OCI-M2 (cell line): ENCODE results near the gene PITPNM3.

Experiments
- DNase-seq: peaks from one replicate; lab custom pipeline; 2025; ENCODE audit not compliant: unreplicated experiment; lab: John Stamatoyannopoulos, UW

The PITPNM3 gene

DNA sequence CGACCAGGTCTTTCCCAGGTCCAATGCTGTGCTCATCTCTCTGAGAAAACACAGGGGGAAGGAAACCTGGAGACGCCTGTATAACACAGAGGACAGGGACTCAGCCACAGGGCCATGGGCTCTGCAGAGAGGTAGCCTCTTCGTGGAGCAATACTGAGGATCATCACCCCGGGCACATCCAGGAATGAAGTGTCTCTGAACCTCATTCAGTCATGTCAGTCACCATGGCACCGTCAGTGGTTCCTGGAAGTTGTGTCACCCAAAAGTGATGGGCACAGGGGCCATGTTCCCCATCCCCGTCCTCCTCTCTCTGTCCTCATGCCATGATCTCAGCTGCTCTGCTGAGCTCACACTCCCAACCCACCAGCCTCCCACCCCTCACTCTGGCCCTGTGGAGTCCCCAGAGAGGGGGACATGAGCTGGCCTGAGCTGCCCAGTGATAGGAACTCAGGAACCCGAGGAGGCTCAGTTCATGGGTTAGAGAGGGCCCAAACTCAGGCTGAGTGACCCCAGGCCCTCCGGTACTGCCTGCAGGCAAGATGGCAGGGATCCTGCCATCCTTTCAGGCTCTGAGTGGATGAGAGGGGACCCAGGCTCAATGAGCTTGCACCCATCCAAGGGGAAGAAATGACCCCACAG is 53.4 kb downstream of the PITPNM3 start:
- no peak for DNase-seq

DNA sequence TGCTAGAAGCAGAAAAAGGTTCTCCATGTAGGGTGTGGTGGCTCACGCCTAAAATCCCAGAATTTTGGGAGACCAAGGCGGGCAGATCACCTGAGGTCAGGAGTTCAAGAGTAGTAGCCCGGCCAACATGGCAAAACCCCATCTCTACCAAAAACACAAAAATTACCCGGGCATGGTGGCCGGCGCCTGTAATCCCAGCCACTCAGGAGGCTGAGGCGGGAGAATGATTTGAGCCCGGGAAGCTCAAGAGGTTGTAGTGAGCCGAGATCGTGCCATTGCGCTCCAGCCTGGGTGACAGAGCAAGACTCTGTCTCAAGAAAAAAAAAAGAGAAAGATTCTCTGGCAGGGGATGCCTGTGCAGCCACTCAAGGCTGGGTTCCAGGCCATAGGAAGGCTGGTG is 54.2 kb downstream of the PITPNM3 start:
- DNase-seq: no peak

DNA sequence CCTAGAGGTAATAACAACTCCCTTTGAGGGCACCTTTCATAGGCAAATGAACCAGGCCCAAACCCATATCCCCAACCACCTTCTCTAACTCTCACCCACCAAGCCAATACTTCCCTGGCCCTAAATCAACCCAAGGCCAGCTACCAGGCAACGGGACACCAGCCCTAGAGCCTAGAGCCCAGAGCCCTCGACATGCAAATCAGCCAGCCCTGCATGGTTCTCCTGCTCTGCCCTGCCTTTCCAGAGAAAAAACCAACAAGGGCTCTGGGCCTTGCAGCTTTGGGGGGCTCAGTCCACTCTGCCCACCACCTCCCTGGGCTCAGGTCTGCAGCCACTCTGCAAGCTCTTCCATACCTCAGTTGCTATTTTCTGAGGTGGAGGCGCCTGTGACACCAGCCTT is 55.0 kb downstream of the PITPNM3 start:
- DNase-seq: no peak

- no peak for DNase-seq
Measured at GRCh38 chr17:6498901-6499540, 57.3 kb downstream of the PITPNM3 start.

- DNase-seq: no peak
Measured at GRCh38 chr17:6498356-6498755, 58.0 kb downstream of the PITPNM3 start.

DNA sequence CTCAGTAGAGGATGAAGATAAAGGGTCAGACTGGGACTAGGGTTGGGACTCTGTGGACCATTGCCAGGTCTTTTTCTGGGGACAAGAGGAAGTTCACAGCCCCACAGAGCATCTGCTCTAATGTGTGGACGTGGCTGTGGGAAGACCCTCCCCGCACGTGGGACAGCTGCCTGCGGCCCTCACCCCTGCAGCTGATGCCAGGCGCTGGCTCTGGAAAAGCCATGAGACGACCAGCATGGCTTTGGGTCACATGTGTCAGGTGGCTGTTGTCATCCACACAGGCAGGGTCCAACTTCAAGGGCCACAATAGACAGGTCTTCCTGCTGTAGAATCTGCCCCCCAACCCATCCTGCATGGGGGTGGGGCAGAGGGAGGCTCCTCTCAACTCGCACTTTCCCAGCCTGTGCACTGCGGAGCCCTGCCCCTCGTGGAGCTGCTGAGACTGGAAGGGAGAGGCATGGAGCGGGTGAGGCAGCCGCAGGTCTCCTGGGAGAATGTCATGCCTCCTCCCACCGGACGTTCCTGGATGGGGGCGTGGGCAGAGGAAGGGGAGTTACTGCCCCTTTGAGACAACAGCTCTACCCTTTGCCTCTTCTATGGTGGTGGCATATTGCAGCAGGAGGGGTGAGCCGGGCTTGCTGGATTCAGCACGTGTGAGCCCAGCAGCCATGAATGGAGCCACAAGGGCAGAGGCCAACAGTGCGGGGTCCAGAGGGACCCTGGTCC is 58.7 kb downstream of the PITPNM3 start:
- no peak for DNase-seq

GRCh38 chr17:6496640-6497441 is 59.5 kb downstream of the PITPNM3 start:
- DNase-seq: no peak

DNA sequence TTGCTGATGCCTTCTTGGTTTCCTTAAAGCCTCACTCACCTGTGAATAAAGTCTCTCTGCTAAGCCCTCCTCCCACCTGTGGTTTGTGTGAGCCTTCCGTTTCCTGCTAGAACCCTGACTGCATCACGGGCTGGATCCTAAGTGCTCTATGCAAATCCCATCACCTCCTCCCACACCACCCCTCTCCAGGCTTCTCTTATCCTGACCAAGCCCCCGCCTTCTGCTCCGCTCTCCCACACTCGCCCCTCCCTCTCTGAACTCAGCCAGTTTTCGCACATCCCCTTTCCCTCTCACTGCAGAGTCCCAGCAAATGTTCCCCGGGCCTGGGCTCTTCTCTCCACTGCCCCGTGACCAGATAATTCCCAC is 60.3 kb downstream of the PITPNM3 start:
- no peak for DNase-seq

DNA sequence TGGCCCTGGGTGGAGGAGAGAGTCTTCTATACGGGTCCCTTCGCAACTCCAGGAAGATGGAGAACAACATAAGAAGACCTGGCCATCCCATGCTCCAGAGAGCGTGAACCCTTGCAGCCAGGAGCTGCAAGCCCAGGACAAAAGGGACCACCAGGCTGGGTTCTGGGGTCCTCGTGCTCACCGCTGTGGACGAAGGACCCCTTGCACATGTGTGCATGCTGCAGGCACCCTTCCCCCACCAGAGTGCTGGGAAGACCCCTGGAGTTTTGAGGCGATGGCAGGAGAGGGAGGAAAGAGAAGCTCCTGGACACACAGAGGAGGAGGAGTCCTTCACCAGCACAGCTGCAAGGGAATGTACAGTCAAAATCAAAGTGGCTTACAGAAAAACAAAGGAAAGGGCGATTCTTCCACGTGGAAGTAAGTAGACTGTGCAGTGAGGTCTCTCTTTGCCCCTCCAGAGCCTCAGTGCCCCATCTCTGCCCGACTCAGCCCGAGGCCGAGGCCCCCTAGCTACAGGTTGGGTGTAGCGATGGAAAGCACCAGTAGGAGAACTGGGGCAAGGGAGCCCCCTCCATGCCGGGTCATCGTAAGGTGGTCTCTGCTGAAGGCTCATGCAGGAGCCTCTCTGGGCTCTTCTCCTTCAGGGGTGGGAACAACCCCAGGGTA is 60.8 kb downstream of the PITPNM3 start:
- DNase-seq: no peak

- no peak for DNase-seq
Measured at GRCh38 chr17:6494239-6494941, 62.0 kb downstream of the PITPNM3 start.

DNA sequence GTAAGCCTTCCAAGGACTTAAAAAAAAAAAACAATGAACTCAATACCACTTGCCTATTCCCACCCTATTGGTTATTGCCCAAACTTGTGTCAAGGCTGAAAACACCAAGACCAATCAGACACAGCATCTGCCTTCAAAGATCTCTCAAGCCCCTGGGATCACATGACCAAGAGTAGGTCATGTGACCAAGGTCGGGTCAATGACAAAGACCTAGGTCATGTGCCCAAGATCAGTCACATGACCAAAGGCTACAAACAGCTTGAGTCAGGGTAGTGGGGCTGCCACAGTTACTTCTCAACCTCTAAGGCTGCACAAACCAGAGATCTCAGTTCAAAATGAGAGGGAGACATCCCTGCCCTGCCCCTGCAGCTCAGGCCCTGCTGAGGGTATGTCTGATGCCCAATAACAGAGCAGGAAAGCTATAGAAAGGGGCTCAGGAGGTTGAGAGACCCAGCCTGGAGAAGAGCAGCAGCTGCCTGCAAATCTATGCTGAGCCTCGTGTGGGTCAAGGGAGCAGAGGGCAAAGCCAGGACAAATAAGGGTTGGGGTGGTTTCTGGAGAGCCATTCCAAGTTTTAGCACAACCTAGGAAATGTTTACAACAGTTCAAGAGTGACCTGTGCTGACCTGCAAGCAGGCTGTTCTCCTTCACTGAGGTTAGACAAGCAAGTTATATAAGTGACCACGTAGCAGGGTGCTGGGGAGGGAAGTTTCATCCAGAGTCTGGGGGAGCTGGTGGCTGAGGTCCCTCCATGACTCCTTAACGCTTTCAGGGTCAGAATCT is 63.3 kb downstream of the PITPNM3 start:
- no peak for DNase-seq

DNA sequence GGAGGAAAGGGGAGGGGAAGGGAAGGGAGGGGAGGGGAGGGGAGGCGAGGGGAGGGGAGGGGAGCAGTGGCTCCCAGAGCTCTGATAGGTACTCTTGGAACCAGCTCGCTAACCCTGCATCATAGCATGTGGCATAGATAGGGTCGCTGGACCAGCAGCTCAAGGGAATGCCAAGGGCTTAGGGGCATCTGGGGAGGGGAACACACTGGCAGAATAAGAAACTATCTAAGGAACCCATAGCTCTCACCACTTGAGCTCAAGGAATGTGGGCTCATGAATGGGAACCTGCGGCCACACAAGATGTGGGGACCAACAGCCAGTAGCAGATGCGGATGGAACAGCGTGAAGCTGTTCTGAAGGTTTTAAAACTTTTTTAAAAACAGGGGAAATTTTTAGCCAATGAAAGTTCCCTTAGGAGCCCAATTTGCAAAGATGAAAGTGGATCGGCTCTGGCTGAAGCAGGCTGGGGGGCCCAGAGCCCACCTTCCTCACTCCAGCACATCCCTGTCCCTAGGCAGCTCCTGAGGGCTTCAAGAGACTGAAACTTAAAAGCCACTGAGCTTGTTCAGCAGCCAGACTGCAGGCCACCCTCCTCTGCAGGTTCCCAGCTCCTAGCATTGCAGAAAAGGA is 65.2 kb downstream of the PITPNM3 start:
- DNase-seq: no peak

DNA sequence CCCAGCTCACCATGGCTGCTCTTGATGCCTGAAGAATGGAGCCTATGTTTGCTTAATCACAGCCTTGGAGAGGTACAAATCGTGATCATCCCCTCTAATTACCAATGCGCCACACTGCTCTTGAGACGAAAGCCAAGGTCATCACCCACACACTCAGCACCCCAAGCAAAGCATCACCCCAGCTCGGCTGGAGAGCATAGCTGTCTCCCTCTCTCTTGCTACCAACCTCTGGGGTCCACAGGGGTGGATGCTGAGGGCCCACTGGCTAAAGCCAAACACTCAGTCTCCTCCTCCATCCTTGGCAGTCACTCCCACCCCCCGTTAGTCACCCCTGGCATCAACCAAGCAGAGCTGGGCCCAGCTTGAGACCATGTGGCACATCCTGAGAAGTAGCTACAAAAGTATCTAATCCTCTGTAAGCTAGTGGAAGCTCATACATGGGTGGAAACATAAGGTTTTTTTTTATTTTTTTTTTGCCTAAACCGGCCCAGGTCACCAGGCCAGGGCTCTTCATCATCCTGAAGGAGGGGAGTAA is 67.3 kb downstream of the PITPNM3 start:
- no peak for DNase-seq

DNA sequence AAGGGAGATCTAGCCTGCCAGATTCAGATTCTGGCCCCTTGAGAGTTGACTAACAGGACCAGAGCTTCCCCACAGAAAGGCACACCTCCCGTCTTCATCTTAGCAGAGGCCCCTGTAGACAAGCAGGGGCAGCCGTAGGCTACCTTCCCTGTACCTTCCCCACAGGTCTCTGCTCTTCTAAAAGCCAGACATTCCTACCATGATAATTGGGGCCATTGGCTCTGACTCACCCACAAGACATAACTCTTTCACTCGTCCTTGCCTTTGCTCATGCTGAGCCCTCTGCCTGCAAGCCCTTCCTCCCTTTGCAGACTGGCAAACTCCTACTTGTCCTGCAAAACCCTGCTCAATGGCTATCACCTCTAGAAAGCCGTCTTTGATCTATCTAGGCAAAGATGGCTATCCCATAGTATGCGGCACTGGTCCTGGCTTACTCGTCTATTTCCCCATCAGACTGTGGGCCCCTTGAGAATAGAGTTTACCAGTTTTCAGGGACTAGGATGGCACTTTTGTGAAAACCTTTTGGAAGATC is 68.3 kb downstream of the PITPNM3 start:
- DNase-seq: no peak

DNA sequence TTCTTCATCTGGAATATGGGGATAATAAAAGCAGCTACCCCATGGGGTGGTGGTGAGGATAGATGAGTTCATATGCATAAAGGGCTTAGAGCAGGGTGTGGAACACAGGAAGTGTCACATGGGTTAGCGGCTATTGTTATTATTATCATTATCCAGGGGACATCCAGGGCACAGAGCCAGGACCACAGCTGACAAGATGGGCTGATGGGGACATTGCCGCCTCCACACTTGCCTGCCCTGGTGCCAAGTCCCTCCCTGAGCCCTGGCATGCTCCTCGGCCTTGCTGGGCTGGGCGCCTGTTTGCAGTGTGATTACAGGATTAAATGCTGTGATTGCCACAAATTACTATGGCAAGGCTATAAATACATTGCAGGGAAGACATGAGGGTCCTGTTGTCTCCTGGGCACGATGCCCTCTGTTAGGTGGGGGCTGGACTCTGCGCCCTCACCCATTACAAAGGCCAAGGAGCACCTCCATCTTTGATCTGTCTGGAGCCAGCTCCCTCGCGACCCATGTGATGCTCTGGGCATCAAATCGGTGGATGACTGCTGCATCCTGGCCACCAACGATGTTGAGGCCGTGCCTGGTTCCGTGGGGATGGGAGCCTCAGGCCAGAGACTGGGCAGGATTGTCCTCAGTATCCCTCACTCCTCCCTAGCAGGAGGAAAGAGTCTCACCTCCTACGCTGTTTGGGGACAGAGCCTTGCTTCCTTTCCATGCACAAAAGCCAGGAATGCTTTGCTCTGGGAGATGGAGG is 68.9 kb downstream of the PITPNM3 start:
- DNase-seq: no peak

DNA sequence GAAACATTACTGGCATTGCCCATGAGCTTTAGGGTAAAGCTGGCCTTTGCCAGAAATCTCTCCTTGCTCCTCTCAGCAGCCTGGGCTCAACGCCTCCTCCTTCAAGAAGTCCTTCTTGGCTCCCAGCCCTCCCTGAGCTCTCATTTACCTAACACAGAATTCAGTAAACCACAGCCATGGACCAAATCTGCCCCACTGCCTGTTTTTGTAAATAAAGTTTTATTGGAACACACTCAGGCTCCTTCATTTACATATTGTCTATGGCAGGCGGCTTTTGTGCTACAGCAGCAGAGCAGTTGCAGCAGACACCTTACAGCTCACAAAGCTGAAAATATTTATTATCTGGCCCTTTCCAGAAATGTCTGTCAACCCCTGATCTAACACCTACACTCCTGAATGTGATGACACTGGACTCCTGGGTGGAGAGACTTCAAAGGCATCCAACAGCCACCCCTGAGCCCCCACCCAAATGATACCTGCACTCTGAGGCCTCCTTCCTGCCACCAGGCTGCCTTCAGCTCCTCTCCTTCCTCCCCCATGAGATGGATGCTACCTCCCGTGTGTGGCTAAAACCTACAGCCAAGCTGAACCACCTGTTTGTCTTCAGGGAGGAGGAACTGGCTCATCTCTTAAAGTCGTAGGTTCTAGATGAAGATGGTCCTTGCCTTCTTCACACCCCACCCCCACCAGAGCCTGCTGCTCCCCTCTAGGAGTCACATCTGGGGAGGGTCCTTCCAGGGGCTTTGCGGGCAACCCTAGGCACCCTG is 70.5 kb downstream of the PITPNM3 start:
- DNase-seq: no peak

DNA sequence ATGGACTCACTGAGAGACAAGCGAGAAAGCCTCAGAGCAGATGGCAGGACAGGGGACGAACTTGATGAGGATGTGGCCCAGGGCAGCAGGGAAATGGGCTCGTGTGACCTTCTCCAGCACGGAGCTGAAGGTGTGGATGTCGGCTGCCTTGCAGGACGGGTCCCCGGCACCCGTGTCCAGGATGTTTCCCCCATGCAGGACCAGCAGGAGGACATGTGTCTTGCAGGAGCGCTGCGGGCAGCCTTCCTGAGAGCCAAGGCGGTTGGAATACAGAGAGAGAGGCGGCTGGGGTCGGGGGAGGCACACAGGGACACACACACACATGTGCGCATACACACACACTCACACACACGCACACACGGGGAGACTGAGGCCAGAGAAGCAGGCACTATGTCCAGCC is 72.8 kb downstream of the PITPNM3 start:
- DNase-seq: no peak
